Stimulated activated CD4-positive, alpha-beta T cell treated with anti-CD3 and anti-CD28 coated beads, TNF-alpha, amount 100 ng/mL, for 48 hours (primary cell): ENCODE data around the gene CXCL11.
A peak's percentile ranks its signal among the peaks of the same experiment; 100 is the strongest.
"Not testable (repeated sequence)": the region's sequence is repeated elsewhere in the genome, so short reads cannot be mapped to it uniquely, and the experiment has no call there.

Source experiments
- DNase-seq, 3 donors: peaks; one replicate each; pipeline ENCODE4 v3.0.0-alpha.2; 2020; ENCODE audit warnings: low read depth in 3 of 3

CXCL11 gene

DNA sequence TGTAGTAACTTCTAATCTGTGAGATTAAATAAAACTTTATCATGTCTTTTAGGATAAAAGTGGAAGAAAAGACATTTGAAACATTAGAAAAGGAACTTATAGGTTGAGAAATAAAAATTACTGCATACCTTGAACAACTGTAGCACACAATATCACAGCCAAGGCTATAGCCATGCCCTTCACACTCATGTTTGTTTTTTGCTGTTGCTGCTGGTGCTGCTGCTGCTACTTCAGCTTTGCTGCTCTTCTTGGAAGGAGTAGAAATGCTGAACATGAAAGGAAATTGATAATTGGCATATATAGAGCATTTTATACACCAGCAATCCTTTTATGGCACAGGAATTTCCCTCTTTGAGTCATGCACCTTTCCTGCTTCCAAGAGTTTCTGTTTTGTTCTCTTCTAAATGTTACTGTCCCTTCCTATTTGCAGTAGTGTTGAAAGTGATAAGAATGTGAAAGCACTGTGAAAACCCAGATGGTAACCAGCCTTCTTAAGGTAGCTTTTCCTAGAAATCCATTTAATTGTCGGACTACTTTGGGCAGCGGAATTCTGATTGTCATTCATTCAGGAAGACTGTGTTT, at the start of gene CXCL11:
CXCL11 (minus strand) TSS at position 272 of the 582 bp plus-strand sequence; CDS start at position 189, 83 bp downstream.
- DNase-seq: no peak

GRCh38 chr4:76084542-76084941, 48.7 kb upstream of the CXCL11 start:
- no peak for DNase-seq

DNA sequence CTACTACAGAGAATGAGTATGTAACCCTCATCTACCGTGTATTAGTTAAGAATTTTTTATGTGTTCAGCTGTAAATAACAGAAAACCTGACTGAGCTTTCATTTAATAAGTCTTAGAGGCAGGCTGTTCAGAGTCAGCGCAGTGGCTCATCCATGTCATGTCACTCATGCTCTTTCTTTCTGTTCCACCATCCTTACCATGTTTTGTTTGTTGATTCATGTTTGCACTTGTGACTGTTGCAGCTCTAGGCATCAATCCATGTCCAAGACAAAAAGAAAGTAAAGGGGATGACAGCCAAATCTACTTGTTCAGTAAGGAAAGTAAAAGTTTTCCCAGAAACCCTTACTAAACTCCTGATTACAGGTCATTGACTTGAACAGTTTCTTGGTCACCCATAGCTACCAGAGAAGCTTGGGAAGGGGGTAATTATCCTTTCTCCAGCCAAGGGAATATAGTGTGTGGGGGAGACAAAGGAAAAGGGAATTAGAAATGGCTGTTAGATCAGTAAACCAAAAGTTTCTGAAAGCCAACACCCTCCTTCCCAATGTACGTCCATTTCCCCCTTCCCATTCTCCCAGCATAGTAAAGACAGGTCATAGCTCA, 47.6 kb upstream of the CXCL11 start:
- no peak for DNase-seq

- DNase-seq: no peak
These were observed 42.3 kb upstream of the CXCL11 start for GRCh38 chr4:76078033-76078613.

DNA sequence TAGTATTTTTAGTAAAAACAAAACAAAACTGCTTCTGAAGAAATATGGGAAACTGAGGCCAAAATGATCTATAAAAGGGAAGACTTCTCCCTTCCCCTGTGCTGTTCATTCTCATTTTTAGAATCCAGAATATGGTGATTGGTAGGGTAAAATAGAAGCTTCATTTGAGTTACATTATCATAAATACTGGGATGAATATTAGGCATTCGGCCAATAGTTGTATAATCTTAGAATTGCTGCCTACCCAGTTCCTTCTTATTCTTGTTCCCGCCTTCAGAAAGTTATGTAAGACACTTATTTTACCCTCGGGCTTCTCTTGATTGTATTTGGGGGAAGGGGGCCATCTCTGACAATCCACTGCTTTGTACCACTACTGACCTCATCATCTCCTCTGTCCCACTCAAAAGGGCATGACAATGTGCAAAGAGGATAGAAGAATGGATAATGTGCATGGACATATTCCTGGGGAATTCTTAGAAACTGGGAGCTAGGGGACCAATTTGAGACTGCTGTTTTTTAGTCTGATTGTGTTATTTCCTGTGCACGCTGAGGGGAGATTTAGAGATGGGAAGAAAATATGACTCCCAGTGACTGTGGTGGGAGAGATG, 39.2 kb upstream of the CXCL11 start:
- no peak for DNase-seq

DNA sequence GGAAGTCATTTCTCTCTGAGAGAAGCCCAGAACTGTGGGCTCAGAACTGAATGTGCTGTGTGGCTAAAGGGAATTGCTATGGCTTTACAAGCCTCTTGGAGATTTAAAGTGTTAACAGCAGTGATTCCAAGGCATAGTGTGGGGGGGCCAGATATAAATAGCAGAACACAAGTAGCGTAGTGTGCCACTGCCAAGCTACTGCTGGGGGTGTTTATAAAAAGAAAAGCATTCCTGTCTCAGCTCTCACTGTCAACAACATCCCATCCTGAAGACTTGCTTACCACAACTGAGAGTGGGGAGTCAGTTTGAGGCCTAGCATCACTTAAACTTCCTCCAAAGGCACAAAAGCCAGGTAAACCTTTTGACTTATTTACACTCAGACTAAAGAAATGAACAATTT, 38.6 kb upstream of the CXCL11 start, which contains the start of gene ART3:
ART3 (plus strand) TSS at position 242 of the 400 bp plus-strand sequence. CDS start 1,181 bp downstream, outside the sequence.
- DNase-seq: no peak

DNA sequence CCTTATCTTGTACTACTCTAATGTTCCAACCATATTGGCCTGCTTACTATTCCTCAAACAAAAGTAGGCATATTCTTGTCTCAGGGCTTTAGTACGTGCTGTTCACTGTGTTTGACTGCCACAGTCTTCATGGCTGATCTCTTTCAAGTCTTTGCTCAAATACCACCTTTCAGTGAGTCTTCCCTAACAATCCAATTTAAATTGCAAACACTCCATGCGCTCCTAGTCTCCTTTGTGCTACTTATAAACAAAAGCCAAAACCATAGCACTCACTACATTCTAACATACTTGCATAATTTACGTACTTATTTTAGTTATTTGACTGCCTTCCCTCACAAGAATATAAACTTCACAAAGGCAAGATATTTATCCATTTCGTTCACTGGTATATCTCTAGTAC, 36.9 kb upstream of the CXCL11 start:
- DNase-seq: no peak

DNA sequence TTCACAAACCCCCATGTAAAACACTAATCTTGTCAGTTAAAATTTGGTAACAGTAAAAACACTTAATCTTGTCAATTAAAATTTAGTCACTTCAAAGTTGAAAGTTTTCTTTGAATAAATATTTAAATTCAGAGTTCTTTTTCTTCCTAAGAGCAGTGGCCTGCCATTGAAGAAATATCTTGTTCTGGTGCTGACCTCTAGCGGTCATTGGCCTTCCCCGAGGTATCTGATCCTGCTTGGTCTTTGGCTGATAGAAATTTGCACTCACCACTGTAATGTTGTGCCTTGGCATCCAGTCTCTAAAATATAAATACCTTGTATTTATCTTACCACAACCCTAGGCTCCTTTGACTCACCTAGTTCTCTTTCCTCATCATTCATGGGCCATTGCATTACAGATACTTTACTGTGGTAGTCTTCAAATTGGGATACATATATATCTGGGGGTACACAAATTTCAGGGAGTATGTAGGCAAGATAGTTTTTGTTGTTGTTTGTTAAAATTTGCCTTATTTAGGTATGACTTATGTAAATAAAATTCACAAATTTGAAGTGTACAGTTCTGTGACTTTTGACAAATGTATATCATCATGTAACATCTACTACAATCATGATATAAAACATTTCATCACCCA, 31.9 kb upstream of the CXCL11 start:
- DNase-seq: peak; percentile 37 to 72 (median 49)

- DNase-seq: no peak
These were observed 30.7 kb upstream of the CXCL11 start for GRCh38 chr4:76066546-76066945.

DNA sequence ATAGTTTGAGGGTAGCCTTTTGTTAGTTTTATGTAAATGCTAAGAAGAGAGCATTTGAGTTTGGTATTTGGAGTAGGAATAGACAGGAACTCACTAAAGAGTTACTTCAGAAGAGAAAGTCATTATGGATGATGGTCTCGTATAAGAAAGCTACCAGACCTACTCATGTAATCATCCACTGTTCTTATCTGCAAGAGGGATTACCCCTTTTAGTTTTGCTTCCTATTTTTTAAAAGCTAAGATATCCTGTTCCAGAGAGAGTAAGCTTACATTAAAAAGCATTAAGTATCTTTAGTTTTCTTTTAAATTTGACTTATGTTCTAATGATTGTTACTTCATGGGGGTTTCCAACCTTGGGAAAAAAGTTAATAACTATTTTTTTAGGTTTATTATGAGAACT, 26.1 kb upstream of the CXCL11 start:
- no peak for DNase-seq

GRCh38 chr4:76061421-76061820, 25.6 kb upstream of the CXCL11 start:
- DNase-seq: no peak

- no peak for DNase-seq
These were observed 24.6 kb upstream of the CXCL11 start for GRCh38 chr4:76060506-76060905.

DNA sequence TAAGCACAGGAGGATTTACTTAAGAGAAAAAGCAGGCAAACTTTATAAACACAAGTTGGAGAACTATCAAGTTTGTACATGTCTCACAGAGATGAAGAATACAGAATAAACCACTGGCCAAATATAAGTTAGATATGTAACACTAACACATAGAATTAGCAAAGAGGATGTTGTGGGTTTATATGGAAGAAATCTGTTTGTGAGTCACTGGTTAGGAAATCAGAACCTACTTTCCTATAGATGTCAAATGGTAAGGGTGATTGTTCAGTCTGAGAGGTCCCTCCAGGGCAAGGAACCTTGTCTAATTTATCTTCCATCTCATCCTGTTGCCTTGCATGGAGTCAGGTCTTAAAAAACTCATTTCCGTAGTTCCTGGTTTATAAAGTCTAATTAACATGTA, 23.9 kb upstream of the CXCL11 start:
- peak in 1 of 3 donors; percentile 11 for DNase-seq

DNA sequence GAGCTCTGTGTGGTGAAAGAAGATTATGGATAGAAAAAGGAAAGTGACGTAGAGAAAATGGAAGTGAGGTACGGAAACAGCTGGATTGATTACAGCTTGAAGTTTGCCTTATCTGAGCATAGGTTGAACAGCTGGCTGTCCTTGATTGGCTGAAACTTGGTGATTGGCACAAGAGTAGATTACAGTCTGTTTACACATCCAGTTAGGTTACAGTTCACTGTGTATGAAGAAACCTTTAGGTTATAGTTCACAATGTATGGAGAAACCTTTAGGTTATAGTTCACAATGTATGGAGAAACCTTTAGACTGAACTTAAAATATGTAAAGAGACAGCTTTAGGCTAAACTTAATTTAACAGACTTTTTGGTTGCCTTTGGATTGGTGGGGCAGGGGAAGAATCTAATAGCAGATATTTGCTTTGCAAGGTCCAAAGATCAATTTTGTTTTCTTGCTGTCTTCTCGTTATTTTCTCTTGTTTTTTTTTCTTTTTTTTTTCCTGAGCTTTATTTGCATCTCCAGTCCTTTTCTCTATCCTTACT, 23.1 kb upstream of the CXCL11 start:
- no peak for DNase-seq

DNA sequence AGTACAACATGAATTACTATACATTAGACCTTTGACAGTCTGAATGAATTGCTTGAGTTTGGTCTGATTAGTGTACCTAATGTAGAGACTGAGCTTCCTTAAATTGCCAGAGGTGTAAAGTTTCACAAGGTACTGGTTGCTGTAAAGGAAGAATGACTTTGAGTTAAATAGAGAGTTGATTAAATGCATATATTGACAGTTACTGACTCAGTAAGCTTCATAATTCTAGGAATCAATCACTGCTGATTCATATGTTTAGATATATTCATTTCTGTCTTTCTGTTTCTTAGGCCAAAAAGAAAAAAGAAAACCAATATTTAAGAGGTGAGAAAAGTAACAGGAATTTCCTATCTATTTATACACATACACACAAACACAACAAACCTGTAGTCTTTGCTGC, 22.4 kb upstream of the CXCL11 start:
- no peak for DNase-seq

DNA sequence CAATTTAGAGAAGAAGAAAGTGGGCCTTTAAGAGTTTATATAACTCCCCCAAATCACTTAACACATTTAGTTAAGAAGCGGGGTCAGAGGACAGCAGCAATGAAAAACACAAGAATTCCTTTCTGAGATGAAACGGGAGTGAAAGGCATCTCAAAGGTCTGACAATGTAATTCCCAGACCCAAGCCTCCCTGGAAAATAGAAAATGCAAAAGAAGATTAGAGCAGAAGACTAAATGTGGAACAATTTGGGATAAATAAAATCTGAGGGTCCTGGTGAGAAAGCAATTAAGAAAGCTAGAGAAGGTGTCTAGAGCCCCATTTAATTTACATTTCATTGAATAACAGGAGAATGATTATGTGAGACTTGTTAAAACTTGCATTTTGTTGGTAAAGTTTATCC, 19.6 kb upstream of the CXCL11 start:
- no peak for DNase-seq

DNA sequence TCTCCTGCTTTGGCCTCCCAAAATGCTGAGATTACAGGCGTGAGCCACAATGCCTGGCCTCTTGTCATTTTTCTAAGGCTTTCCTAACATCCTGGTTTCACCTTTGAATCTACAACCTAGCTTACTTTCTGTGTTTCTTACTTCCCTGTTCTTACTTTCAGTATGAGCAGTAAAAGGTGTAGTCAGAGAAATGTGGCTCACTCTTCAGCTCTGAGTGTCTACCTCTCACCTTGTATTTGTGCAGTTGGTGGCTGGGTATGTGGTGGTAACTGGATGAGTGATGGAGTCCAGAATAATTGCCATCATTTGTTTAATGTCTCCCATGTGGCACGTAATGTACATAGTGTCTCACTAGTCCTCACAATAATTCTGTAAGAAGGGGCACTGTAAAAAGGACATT, 19.1 kb upstream of the CXCL11 start:
- DNase-seq: peak in 1 of 3 donors; percentile 10

- no peak for DNase-seq
These were observed 17.9 kb upstream of the CXCL11 start for GRCh38 chr4:76053730-76054129.

DNA sequence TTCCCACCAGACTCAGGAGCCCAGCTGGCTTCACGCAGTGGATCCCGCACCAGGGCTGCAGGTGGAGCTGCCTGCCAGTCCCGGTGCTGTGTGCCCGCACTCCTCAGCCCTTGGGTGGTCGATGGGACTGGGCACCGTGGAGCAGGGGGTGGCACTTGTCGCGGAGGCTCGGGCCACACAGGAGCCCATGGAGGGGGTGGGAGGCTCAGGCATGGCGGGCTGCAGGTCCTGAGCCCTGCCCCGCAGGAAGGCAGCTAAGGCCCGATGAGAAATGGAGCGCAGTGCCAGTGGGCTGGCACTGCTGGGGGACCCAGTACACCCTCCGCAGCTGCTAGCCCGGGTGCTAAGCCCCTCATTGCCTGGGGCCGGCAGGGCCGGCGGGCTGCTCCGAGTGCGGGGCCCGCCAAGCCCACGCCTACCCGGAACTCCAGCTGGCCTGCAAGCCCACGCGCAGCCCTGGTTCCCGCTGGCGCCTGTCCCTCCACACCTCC, 14.7 kb upstream of the CXCL11 start:
- not testable (repeated sequence) for DNase-seq

DNA sequence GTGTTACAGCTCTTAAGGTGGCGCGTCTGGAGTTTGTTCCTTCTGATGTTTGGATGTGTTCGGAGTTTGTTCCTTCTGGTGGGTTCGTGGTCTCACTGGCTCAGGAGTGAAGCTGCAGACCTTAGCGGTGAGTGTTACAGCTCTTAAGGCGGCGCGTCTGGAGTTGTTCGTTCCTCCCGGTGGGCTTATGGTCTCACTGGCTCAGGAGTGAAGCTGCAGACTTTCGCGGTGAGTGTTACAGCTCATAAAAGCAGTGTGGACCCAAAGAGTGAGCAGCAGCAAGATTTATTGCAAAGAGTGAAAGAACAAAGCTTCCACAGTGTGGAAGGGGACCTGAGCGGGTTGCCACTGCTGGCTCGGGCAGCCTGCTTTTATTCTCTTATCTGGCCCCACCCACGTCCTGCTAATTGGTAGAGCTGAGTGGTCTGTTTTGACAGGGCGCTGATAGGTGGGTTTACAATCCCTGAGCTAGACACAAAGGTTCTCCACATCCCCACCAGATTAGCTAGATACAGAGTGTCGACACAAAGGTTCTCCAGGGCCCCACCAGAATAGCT, 14.1 kb upstream of the CXCL11 start:
- DNase-seq: not testable (repeated sequence)

DNA sequence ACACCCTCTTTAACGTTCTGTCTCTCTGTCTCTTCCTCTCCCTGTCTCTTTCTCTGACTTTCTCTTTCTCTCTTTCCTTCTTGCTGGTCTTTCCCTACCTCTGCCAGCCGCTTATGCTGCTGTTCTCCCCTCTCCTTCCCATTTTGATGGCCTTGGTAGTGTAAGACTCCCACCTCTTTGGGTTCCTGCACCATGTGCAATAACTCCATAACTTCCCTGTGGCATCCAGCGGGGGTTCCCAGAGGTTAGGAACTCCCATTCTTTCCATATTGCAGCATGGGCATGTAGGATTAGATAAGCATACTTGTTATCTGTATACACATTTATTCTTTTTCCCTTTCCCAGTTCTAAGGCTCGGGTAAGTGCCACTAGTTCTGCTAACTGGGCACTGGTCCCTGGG, 8.8 kb upstream of the CXCL11 start:
- DNase-seq: not testable (repeated sequence)

DNA sequence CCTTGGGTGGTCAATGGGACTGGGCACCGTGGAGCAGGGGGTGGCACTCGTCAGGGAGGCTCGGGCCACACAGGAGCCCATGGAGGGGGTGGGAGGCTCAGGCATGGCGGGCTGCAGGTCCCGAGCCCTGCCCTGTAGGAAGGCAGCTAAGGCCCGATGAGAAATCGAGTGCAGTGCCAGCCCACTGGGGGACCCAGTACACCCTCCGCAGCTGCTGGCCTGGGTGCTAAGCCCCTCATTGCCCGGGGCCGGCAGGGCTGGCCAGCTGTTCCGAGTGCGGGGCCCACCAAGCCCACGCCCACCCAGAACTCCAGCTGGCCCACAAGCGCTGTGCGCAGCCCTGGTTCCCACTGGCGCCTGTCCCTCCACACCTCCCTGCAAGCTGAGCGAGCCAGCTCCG, 7.4 kb upstream of the CXCL11 start:
- not testable (repeated sequence) for DNase-seq
